ENCODE results near the gene GAS2.

GAS2 gene

DNA sequence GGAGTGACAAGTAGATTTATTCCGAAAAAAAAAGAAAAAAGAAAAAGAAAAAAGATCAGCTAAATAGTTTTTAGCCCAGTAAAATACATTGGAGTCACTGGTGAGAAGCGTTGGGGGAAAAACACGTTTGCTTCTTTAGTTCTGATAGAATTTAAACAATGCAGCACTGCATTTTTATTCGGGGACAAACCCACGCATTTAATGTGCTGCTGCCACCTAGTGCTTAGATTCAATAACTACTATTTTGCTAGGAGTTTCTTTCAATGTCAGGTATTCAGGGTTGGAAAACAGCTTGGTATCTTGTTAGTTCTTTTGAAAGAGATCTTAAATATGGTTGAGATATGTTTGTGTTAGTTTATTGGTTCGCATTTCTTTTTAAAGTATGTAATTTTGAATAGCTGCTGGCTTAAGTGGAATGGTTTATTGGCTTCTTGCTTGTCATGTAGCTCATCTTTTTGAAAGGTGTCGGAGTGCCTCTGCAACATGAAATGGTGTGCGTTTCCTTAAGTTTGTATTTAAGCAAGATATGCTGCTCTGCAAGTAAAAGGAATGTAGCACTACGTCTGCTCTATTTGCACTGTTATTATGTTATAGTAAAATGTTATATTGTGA lies 121.2 kb downstream of the GAS2 start:
- no peak for DNase-seq (ENCODE audit: low read depth, low spot score)

DNA sequence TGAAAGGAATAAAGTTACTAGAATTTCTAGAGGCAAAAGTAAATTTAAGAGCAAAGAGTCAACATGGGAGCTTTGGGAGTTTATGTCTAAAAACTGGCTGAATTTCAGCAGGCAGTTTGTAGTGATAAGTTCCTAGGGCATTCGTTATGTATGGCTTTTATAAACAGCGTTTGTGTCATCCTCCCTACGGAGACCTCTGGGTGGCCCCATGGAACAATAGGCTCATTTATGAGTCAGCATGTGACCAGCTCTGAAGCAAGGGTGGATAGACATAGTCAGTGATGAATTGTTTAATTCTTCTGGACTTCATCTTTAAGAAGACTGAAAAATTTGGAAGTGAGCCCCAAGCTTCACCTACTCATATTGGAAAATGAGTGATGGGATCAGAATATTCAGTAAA lies 126.1 kb downstream of the GAS2 start:
- peak; percentile 17 for DNase-seq (ENCODE audit: low read depth, low spot score)

DNA sequence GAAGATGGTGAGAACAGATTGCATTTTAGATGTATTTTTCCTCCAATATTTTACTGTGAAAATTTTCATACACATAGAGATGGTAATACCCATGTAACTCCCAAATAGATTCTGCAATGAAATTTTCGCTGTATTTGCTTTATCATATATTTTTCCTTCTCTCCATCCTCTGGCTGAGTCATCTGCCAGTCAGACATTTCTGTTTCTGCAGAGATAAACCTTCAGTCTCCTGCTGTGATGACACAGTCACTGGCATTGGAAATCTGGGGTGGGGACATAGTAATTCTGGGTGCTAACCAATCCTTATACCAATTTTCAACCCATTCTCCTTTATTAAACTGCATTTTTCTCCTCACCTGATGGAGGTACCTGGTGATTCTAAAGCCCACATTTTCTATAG lies 129.5 kb downstream of the GAS2 start:
- DNase-seq (ENCODE audit: low read depth, low spot score): no peak

DNA sequence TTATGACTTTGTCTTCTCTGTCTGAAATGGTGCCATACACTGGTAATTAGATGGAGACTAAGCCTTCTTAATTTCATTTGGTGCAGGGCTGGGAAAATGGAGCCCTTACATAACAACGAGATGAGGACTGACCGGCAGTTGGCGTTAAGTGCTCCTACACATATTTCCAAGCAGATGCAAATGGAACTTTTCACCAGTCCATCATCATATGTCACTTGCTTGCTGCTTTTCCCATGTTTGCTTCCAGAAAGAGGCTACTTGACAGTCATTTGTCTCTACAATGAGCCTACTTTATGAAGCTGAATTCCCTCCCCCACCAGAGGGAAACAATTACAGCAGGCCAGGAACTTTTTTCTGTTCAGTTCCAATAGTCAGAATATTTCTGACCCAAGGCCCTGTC lies 130.6 kb downstream of the GAS2 start:
- DNase-seq (ENCODE audit: low read depth, low spot score): no peak

DNA sequence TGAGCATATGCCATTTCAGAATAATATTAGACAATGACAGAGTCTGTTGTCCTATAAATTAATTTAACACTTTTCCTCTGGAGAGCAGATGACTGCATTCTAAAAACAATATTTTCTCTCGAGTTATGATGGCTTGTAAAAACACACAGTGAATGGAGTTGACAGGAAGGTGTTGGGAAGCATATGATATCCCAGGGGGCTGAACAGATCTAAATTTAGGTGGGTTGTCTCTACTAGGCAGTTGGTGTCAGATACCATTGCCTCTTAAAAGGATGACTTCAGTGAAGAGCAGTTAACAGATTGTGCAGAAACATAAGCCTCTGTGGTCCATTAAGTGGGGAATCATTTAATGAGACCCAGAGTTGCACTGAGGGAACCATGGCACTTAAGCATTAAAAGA lies 132.5 kb downstream of the GAS2 start:
- no peak for DNase-seq (ENCODE audit: low read depth, low spot score)

DNA sequence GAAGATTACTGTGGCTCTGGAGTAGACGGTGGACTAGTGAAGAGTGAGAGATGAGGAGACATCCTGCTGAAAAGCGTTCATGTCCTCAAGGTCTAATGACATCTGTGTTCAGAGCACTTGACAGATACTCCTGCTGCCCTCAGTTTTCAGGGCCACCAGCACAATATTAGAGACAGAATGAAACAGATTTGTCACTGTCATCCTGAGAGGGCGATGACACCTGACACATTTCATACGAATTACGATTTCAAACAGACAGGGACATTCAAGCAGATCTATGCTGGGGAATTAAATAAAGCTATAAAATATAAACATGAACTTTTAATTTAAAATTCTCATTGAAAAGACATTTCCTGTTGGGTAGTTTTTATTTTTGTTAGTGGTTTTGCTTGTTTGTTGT lies 134.1 kb downstream of the GAS2 start:
- no peak for DNase-seq (ENCODE audit: low read depth, low spot score)

DNA sequence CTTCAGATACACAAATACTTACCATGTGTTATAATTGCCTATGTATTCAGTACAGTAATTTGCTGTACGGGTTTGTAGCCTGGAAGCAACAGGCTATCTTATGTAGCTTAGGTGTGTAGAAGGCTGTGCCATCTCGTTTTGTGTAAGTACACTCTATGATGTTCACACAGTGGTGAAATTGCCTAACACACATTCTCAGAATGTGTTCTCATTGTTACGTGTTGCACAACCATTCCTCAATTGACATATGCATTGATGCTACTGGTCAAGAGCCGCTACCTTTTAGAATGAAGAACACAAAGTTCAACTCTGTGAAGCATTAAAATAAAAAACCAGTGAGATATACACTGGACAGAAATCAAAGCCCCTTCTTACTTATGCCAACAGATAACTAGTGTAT lies 136.4 kb downstream of the GAS2 start:
- DNase-seq (ENCODE audit: low read depth, low spot score): no peak

DNA sequence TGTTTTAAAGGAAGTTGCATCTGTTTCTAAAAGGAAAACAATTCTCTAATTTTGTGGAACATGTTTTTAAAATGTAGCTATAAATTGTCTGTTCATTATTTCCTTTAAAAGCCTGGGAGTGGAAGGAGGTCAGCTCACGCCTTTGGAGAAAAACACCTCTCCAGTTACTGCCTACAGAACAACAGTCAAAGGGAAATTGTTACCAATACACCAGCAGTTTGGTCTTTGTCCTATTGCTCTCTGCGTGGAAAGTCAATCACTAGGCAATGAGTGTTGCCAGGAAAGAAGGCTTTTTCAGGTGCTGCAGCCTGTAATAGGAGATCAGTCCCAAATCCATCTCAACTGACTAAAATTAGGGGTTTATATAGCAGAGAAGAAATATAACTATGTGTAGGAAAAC lies 141.0 kb downstream of the GAS2 start:
- no peak for DNase-seq (ENCODE audit: low read depth, low spot score)

DNA sequence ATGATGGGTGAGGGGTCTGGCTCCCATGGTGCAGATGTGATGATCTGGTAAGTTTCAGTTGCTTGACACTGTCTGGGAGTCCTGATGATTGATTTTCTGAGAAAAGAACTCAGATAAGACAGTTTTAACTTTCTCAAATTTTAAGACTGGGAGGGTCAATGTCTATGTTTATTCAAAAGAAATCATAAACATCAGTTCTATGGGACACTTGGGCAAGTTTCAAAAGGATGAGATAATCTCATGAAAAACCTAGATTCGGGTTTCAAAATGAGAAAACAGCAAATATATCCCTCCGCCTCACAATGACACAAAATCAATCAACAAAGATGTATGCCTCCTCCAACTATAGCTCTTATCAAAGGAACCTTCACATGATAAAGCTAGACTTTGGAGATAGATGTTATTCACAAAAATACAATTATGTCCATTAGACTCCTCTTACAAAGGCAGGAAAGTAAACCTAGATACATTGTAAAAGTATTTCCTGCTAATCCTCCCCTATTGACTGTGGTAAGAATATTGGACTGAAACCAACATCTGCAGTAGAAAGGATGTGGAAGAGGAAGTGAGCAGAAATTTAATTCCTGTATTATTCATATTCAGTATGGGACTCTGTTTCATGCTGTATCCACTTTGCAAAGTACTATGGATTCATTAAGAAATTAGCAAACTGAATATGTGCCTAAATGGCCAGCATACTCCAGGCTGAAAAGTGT lies 141.6 kb downstream of the GAS2 start:
- DNase-seq (ENCODE audit: low read depth, low spot score): no peak

DNA sequence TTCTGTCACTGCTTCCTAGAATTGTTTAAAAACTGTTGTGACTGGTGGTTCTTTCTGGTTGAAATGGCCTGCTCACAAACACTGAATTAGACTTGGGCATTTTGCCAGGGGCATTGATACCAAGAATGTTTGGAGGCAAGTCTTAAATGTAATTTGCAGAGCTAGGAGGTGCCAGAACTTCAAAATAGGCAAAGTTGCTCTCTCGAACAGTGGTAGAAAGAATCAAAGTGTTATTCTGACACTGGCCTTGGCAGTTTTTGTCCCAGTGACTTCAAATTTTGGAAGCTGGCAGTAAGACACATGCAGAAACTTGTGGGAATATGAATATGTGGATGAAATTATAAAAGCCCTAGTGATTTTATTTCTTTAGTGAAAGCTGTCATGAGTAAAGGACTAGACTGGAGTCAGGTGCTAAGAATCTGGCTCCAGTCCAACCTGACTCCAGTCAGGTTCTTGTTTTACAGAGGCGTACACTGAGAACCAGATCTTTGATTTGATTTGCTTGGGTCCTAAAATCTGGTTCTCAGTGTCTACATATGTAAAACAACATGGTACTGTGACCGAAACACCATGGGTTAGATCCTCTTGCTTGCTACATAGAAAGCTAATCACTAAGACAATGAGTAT lies 142.3 kb downstream of the GAS2 start:
- DNase-seq (ENCODE audit: low read depth, low spot score): no peak

DNA sequence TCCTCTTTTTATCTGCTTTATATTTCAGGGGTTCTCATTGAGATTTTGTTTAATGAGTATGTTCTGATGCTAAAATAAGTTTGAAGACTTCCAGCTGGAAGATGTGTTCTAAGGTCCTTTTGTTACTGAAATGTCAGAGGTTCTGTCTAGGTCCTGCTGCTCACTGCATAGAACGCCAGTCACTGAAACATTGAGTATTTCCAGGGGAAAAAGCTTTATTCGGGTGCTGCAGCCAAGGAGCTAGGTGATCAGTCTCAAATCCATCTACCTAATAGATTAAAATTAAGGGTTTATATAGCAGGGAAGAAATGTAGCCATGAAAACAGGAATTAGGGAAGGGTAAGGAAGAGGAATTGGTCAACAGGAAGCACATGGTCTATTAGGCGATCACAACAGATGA lies 143.5 kb downstream of the GAS2 start:
- DNase-seq (ENCODE audit: low read depth, low spot score): no peak

DNA sequence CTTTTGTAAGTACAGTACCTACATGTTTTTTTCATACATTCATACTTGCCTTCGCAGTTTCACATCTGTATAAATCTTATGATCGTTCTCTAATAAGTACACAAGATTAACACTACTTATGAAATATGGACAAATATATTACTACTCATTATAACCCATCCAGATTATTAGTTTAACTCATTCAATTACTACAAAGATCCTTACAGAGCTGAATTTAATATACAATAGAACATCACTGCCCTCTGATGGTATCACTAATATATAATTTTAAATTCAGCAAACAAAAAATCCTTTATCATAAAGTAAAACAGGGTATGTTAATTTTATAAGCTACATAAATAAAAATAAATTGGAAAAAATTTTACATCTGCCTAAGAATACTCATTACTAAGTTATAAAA lies 155.8 kb downstream of the GAS2 start:
- DNase-seq (ENCODE audit: low read depth, low spot score): no peak

DNA sequence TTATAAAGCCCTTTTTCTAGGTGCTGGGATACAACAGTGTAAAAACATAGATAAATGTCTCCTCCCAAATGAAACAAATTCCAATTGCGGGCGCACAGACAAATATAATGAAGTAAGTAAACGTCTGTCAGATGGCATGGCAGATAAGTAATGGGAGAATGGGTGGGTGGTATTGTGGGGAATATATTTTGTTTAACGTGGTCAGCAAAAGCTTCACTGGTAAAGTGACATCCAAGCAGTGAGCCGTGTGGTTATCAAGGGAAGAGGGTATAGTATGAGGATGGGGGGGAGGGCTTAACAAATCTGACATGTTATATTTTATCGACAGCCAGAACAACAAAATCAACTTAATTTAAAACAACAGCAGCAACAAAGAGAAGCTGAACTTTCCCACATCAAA lies 162.0 kb downstream of the GAS2 start:
- DNase-seq (ENCODE audit: low read depth, low spot score): no peak

DNA sequence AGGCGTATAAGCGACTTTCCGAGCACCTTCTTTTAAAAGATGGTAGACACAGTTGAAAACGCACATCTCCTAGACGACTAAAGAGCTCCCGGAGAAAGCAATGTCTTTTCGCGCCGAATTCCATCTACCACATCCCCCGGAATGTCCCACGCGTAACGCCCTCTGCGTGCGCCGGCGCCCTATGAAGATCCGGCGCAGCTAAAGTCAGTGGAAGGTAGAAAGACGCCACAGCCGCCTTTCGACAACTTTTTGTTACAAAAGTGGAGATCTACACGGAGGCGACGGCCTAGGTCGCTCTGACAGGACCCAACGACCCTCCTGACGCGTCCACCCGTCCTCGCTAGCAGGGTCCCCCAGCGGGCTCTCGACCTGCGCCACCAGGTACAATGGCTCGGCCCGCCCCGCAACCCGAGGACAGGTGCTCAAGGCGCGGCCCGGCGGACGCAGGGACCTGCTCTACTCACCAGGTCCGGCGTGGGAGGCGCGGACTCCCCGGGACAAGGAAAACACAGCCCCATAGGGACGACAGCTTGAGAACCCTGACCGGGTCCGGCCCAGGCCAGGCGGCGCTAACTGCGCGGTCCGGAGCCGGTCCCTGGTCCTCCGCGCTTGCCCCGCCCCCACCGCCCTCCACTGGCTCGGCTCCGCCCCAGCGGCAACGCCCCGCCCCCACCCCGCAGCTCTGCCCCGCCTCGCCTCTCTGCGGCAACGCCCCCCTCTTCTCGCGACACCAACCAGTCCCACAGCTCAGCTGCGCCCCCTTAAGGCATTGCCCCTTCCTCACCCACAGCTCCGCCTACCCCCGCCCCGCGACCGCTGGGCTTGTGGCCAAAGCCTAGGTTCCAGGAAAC lies 163.0 kb downstream of the GAS2 start, which contains the start of gene SVIP:
SVIP (minus strand) TSS at position 571 of the 851 bp plus-strand sequence; CDS start at position 518, 53 bp downstream.
- DNase-seq (ENCODE audit: low read depth, low spot score): peak; percentile 73

DNA sequence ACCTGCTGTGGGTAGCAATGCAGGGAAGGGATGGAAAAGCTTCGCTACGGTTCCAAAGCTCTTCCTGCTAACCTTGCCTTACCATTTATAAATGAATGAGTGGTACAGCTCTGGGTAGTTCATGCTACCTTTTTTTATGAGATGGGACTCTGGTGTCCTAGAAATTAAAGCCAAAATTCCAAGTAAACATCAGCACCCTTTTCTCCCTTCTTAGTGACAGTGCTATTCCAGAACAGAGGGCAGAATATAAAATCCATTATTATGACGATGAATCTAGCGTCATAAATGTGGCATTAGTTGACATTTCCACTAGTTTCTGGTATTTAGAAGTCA lies 163.6 kb downstream of the GAS2 start:
- DNase-seq (ENCODE audit: low read depth, low spot score): no peak

DNA sequence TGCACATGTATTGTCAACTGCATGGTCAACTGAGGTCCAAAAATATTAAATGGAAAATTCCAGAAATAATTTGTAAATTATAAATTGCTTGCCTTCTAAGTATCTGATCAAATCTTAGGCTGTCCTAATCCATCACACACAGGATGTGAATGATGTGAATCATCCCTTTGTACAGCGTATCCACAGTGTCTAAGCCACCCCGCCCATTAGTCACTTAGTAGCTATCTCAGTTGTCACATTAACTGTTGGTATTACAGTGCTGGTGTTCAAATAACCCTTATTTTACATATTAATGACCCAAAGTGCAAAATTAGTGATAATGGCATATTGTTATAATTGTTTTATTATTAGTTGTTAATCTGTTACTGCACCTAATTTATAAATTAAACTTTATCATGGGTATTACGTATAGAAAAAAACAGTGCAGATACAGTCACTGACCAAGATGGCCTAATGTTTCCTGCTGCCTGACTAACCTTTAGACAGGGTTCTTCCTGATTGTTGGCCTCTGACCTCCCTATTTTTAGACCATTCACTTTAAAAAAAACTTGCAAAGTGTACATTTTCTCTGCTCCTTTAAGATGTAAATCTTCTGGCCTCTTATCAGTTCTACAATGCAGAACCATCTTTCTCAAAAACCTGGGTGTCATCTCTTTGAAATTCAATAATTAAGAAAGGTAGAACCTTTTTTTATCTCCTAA lies 166.1 kb downstream of the GAS2 start:
- DNase-seq (ENCODE audit: low read depth, low spot score): no peak

DNA sequence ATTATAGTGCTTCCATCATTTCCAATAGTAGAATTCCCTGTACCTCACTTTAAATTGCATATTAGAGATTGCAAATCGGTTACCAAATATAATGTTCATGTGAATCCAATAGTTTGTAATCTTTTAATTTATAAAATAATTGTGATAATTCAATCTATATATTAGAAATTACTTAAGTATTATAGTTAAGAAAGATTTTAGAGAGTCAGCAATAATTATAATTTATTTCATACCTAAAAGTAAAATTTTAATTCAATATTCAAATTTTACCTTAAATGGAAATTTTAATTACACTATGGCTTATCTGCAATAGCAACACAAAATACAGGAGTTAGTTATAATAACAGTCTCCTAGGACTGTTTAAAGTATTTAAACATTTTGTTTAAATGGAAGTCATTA lies 180.3 kb downstream of the GAS2 start:
- no peak for DNase-seq (ENCODE audit: low read depth, low spot score)

DNA sequence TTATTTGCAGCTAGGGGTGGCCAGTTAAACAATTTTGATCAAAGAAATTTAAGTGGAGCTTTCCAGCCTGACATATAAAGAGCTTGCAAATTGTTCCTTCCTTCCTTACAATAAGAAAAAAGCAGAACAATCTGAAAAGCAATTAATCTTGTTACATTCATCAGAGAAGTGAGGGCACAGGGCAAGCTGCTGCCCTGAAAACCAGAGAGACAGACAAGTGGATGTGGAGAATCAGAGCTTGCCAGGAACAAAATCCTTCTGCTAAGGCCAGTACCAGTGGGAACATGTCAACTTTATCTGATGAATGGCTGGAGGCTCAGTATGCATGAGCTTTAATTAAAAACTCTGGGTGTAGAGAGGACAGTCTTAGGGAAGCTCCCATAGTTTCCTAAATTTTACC lies 185.1 kb downstream of the GAS2 start:
- no peak for DNase-seq (ENCODE audit: low read depth, low spot score)

DNA sequence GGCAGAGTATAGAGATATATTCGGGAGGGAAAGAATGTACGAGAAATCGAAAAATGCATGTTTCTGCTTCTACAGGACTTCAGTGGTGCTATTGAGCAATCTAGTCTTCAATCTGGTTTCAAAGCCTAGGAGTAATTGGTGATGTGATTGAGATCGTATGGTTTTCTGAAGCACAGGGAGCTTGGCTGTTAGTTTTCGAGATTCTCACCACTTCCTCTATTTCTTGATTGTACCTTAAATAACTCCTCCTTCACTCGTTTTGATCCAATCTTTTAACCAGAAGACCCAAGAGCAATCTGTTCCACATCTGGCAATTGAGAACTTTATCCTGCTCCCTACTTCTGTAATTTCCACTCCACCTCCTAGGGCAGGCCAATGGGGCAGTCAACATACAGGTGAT lies 193.3 kb downstream of the GAS2 start:
- DNase-seq (ENCODE audit: low read depth, low spot score): no peak

DNA sequence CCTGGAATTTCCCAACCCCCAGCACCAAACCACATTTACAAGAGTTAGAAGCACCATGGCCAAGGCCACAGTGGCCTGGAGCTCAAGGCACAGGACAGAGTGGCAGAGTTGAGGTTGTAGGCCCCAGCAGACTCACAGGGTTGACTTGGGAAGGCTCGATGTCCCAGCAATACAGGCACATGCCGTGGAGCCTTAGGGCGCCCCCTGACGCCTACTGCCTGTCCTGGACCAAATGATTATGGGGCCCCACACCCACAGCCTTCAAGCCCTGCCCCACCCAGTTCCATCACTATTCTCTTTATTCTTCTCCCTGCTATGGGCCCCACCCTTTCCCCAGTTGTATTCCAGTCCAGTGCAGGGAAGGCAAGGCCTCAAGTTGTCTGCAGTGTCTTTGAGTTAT lies 193.8 kb downstream of the GAS2 start, which contains the start of gene CCDC179:
CCDC179 (minus strand) TSS at position 234 of the 400 bp plus-strand sequence; CDS start at position 181, 53 bp downstream.
- DNase-seq (ENCODE audit: low read depth, low spot score): no peak
